Gastrocnemius medialis (tissue), 4 donors: ENCODE measurements around the gene LSM5.
"Not testable (repeated sequence)": the region's sequence is repeated elsewhere in the genome, so short reads cannot be mapped to it uniquely, and the experiment has no call there.

Experiments used
- POLR2A ChIP-seq, 2 donors: fragments of 450-650 bp; IDR thresholded peaks; one replicate each; pipeline ENCODE4 v1.6.1; 2017; ENCODE audit warnings: antibody characterized with exemption in 2 of 2, mild to moderate bottlenecking in 2 of 2, moderate library complexity in 2 of 2
- TF ChIP-seq, protein P1 (sequence below), 5 experiments: fragments of 450-650 bp in 3 of 5; fragments of 200-600 bp in 2 of 5; sonication (generic) in 2 of 5; IDR thresholded peaks in 4 of 5; conservative IDR thresholded peaks in 1 of 5; 1 replicate in 4 of 5; 2 replicates in 1 of 5; pipeline ENCODE4 v1.5.1; 2016 to 2019; ENCODE audit warnings: antibody characterized with exemption in 5 of 5, mild to moderate bottlenecking in 3 of 5, moderate library complexity in 3 of 5

- TF ChIP-seq, protein P1, sequence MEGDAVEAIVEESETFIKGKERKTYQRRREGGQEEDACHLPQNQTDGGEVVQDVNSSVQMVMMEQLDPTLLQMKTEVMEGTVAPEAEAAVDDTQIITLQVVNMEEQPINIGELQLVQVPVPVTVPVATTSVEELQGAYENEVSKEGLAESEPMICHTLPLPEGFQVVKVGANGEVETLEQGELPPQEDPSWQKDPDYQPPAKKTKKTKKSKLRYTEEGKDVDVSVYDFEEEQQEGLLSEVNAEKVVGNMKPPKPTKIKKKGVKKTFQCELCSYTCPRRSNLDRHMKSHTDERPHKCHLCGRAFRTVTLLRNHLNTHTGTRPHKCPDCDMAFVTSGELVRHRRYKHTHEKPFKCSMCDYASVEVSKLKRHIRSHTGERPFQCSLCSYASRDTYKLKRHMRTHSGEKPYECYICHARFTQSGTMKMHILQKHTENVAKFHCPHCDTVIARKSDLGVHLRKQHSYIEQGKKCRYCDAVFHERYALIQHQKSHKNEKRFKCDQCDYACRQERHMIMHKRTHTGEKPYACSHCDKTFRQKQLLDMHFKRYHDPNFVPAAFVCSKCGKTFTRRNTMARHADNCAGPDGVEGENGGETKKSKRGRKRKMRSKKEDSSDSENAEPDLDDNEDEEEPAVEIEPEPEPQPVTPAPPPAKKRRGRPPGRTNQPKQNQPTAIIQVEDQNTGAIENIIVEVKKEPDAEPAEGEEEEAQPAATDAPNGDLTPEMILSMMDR (IDR thresholded peaks at IDR 0.05 in 4 of 5, conservative IDR thresholded peaks at IDR 0.05 in 1 of 5): not testable (repeated sequence)
- not testable (repeated sequence) for TF ChIP-seq POLR2A (IDR thresholded peaks at IDR 0.05)
These were observed 10.0 kb upstream of the LSM5 start for GRCh38 chr7:32500216-32500615.
